Measurements from ENCODE around the gene ELMO1.

The ELMO1 gene

GRCh38 chr7:37255327-37255944 is 193.2 kb downstream of the ELMO1 start:
- no peak for DNase-seq

GRCh38 chr7:37251222-37251621 is 197.4 kb downstream of the ELMO1 start:
- DNase-seq, result no peak

- no peak for DNase-seq
Measured at GRCh38 chr7:37249240-37249639, 199.4 kb downstream of the ELMO1 start.

- no peak for DNase-seq
Measured at GRCh38 chr7:37248396-37248861, 200.2 kb downstream of the ELMO1 start.

DNA sequence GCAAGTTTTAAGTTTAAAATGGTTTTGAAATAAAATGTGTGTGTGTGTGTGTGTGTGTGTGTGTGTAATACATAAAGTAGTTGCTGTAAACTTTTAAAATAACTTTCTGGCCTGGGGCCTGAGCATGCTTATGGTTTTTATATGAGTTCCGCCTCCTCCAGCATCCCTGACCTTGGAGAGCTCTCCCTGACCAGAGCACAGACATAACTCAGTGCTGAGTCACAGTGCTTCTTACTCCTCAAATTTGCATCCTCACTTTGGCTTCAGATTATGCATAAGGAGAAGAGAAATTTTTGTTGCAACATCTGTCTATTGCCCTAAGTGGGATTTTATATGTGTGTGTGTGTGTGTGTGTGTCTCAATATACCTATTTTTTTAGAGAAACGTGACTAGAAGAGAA is 200.8 kb downstream of the ELMO1 start:
- no peak for DNase-seq

DNA sequence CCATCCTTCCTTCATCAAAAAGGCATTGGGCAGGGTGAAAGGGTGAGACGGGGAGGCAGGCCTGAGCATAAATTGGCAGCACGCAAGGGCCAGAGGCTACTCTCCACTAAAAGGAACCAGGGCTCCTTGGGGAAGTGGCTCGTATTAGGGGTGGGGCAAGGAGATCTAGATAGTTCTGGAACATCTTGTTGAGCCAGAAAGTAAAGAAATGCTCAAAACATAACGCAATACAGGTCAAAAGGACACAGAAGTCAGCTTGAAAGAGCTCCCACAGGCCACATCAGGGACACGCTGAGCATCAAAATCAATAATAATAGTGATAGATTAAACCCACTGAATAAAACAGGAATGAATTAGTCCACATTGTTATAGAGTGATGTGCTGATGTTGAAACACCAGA is 203.1 kb downstream of the ELMO1 start:
- DNase-seq, result no peak

GRCh38 chr7:37236906-37237305 is 211.8 kb downstream of the ELMO1 start:
- DNase-seq, result no peak

DNA sequence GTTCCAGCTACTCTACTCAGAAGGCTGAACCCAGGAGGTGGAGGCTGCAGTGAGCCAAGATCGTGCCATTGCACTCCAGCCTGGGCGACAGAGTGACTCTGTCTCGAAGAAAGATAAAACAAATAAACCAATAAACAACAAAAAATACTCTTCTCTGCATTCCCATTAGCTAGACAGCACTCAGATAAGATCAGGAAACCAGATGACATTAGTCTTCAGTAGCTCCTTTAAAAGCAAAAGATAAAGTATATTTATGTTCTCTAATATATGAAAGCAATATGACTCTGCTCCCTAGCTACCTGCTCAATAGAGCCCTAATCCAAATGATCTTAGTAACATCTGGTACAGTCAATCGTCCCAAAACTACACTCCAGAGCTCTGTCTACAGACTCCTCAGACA is 212.9 kb downstream of the ELMO1 start:
- no peak for DNase-seq

DNA sequence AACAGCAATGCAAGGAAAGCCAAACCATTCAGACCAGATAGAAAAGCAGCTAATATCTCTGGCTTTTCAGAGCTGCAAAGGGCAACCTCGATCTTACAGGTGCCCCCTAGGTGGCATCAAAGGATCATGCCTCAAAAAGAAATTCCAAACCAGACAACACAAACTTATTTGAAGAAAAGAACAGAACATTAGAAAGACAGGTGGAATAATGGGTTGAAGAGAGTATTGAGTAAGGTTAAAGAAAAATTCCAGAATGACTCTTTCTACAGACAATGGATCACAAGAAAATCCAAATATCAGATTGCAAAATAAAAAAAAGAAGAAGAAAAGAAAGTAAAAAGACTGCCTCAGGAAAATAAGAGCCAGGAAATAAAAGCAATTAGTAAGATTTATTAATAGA is 213.7 kb downstream of the ELMO1 start:
- peak; percentile 11 for DNase-seq

GRCh38 chr7:37234334-37234733 is 214.3 kb downstream of the ELMO1 start:
- DNase-seq, result no peak

DNA sequence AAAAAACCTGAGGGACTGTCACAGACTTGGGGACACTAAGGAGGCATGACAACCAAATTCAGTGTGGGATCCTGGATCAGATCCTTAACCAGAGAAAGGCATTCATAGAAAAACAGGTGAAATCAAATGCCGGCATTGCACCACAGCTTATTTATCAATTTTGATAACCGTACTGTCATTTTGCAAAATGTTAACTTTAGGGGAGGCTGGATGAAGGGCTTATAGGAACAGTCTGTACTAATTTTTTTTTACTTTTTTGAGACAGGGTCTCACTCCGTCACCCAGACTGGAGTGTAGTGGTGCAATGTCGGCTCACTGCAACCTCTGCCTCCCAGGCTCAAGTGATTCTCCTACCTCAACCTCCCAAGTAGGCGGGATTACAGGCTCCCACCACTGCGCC is 217.1 kb downstream of the ELMO1 start:
- DNase-seq, result no peak

DNA sequence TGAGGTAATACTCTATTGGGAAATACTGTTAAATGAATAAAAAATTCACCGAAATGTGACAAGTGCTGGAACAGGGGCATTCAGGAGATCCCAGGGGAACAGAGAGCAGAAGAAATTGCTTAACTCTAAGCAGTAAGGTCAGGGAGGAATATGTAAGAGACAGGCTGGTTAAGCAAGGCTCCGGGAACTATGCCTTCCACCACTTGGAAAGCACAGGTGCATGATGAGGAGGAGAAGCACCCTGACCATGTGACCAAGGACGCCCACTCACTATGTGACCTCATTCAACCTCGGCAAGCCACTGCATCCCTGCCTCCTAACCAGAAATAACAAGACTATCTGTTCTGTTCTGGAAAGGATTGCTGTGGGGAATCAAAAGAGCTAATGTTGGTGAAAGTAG is 218.4 kb downstream of the ELMO1 start:
- DNase-seq, result no peak

DNA sequence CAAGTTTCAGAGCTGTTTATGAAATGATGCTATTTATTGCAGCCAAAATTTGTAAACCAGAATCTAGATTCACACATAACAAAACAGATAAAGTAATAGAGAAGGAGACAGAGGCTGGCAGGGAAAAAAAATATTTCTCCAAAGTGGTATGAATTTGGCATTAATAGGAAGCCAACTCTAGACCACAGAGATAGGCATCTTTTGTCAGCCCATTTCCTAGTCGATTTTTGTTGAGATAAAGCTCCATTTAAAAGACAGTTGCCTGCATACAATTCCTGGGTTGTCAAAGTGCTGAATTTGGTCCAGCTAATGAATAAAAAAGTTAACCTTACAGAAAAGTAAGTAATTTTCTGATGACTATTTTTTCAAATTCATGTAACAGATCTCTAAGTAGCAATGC is 219.3 kb downstream of the ELMO1 start:
- DNase-seq, result no peak

- DNase-seq, result no peak
Measured at GRCh38 chr7:37225285-37225969, 223.2 kb downstream of the ELMO1 start.

DNA sequence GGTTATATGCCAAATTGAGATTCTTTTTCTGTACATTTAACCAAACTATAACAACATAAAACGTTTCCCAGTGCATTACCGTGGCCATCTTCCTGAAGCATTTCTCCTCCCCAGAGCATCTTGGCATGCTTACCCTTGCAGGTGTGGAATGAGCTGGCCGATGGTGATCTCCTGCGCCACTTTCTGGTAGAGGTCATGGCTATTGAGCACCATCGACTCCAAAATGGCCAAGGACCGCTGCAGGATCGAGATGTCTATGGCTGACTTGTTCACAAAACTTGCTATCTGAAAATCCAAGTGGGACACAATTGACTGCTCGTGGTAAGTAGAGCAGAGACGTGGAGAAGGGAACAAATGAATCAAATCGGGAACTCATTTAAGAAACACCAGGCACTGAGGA is 223.9 kb downstream of the ELMO1 start:
- no peak for DNase-seq

- no peak for DNase-seq
Measured at GRCh38 chr7:37220664-37221063, 228.0 kb downstream of the ELMO1 start.

DNA sequence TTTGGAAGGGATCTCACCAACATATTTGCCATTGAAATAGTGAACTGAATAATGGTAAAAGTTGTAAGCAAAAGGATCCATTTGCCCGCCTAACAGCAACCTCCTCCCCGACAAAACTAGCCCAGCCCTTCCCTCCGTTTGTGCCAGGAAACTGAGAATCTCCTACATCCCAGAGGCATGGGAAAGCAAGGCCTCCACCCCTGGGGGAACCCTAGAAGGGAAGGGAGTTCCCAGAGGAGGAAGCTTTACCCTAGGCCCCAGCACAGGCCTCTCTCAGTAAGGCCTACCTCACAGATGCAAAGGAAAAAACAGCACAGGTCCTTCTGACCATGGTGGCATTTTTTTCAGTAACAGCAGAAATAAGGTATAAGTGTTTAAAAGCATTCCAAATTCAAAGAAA is 229.7 kb downstream of the ELMO1 start:
- DNase-seq, result no peak

DNA sequence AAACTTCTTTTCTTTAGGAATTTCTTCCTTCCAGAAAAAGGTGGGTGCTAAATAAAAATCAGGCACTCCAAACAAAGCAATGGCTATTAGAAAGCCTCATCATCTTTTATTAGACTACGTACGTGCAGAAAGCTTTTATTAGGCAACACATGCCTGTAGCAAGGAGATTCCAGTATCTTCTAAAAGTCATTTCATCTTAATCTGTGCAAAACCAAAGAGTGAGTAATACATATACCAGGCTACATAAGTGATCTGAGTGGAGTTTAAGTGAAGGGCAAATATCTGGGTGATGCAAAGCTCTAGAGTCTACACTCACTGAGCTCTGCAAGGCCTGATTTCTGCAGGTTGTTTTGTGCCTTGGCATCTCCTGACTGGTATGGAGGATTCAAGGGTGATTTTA is 231.7 kb downstream of the ELMO1 start:
- no peak for DNase-seq

GRCh38 chr7:37216156-37216852 is 232.4 kb downstream of the ELMO1 start:
- DNase-seq, result no peak

DNA sequence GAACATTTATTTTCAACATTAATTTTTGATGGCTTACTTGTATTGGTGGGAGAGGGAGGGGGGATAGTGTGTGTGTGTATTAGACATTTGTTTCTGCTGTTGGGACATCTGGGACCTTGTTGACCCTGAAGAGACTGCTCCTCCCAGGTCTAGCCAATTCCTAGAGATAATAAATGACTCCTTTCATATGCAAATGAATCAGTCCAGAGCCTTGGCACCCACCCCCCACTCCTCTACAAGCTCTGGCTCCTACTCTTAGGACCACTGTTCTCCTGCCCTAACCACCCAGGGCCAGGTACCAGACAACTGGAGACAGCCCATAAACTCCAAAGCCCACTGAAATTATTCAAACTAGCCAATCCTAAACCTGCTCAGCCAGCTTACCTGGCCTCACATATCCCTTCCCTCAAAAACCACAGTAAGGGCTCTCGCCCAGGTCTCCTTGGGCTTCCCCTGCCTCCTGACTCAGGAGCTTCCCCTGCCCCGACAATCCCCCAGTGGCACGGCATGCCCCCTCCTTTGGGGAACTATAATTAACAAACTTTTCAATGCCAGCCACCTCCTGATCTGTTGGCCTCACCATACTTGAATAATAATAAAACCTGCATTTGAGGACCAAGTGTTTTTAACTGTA is 233.3 kb downstream of the ELMO1 start:
- DNase-seq, result no peak

- DNase-seq, result no peak
Measured at GRCh38 chr7:37212556-37212955, 236.1 kb downstream of the ELMO1 start.

DNA sequence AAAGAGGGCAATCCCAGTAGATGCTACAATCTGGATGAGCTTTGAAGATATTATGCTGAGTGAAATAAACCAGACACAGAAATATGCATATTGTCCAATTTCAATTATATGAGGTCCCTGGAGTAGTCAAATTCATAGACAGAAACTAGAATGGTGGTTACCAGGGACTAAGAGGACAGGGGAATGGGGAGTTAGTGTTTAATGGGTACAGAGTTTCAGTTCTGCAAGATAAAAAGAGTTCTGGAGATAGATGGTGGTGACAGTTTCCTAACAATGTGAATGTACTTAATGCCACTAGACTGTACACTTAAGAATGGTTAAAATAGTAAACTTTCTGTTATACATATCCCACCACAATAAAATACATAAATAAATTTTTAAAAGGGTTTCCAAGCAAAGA is 236.6 kb downstream of the ELMO1 start:
- DNase-seq, result no peak

DNA sequence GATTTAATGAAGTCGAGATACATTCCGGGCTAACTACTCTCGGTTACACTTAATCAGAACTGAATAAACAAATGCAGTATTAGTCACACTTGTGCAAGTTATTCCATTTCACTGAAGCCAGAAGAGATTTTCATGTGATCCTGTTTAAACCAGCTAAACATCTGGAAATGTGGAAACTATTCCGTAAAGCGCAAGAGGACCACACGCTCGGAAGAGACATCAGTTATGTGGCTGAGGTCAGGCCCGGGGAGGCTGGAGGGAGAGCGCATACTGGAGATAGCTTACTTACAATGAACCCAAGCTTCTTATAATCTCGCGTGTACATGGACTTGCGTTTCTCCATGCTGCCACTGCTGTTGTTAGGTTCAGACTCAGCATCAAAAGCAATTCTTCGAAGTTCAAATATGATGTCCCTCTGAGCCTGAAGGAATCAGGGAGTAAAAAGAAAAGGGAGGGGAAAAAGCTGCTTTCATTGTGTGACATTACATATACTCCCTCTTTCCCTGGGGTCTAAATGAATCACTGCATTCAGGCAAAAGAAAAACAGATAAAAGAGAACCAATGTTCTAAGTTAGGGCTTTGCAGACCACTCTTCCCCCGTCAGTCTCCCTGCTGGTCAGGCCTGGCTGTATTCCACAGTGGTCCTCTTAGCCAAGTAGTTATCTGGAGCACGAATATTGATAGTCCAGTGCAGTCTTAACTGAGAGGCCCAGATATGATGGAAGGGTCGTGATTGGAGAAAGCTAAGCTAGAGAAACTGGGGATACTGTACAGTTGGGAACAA is 237.4 kb downstream of the ELMO1 start:
- DNase-seq, result no peak

Measured in activated CD4-positive, alpha-beta T cell treated with anti-CD3 and anti-CD28 coated beads, Interleukin-10, Interleukin-2, amounts not matched to agents 100 ng/mL and 50 ng/mL, durations not matched to agents 16 hours and 8 hours (primary cell).